ENCODE measurements around the gene MRM2.

Gene MRM2

DNA sequence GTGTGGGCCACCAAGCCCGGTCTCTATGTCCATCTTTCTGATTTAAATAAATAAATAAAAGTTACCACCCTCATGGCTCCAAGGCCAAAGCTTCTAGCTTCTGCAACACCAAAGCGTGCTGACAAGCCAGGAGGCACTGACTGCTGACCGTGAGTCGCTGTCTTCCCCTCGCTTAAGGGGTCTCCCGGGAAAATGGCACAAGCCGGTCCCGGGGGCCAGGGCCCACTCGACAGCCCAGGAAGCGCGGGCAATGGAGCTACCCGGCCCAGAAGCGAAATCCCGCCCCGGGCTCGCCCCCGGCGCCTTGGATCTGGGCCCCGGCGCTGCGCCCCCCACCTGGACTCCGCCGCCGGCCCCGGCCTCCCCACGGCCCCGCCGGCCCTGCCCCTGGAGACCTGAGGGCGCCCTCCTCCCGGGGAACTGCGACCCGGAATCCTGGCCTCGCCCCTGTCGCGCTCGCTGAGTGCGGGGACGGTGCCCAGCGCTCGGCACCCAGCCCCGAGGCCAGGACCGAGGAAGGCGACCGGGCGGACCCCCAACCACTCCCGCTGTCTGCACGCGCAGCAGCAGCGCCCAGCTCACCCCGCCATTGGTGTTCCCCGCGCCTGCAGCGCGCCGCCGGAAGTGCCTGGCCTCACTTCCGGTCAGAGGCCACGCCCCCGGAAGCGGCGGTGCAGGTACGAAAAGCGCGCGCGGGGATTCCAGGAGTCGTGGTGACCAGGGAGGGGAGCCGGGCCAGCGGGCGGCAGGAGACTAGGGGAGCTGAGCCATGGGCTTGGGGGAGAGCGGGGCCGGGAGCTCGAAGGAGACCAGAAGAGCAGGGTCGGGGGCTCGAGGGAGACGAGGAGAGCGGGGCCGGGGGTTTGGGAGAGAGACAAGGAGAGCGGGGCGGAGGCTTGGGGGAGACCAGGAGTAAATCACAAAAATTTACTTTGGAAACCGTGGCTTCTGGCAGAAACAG lies at the start of gene MRM2, which contains the start of gene NUDT1:
MRM2 (minus strand) TSS at position 626 of the 961 bp plus-strand sequence; CDS start at position 590, 36 bp downstream.
NUDT1 (plus strand) TSS at position 647 of the 961 bp plus-strand sequence. CDS start 2,349 bp downstream, outside the sequence.
- peak within 1 kb of the TSS; percentile 81 for H3K4me3 ChIP-seq (ENCODE audit: low read depth, low read length)
- TF ChIP-seq, protein P1, sequence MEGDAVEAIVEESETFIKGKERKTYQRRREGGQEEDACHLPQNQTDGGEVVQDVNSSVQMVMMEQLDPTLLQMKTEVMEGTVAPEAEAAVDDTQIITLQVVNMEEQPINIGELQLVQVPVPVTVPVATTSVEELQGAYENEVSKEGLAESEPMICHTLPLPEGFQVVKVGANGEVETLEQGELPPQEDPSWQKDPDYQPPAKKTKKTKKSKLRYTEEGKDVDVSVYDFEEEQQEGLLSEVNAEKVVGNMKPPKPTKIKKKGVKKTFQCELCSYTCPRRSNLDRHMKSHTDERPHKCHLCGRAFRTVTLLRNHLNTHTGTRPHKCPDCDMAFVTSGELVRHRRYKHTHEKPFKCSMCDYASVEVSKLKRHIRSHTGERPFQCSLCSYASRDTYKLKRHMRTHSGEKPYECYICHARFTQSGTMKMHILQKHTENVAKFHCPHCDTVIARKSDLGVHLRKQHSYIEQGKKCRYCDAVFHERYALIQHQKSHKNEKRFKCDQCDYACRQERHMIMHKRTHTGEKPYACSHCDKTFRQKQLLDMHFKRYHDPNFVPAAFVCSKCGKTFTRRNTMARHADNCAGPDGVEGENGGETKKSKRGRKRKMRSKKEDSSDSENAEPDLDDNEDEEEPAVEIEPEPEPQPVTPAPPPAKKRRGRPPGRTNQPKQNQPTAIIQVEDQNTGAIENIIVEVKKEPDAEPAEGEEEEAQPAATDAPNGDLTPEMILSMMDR (IDR thresholded peaks at IDR 0.05; ENCODE audit: low read depth, low read length, missing control alignments) = no peak
- no peak for DNase-seq (ENCODE audit: low read depth)

DNA sequence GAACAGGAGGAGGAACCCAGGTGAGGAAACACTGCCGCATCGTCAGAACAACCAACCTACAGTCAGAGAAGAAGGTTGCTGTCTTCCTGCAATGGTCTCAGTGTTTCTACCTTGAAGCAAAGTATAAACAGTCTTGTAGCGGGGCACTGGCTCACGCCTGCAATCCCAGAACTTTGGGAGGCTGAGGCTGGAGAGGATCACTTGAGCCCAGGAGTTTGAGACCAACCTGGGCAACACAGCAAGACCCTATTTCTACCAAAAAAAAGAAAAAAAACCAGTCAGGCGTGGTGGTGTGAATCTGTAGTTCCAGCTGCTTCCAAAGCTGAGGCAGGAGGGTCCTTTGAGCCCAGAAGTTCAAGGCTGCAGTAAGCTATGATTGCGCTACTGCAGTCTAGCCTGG lies 48.9 kb upstream of the MRM2 start:
- no peak overlapping the region for H3K4me3 ChIP-seq (ENCODE audit: low read depth, low read length)
- TF ChIP-seq, protein P1 (IDR thresholded peaks at IDR 0.05; ENCODE audit: low read depth, low read length, missing control alignments) = no peak
- DNase-seq (ENCODE audit: low read depth) = no peak

DNA sequence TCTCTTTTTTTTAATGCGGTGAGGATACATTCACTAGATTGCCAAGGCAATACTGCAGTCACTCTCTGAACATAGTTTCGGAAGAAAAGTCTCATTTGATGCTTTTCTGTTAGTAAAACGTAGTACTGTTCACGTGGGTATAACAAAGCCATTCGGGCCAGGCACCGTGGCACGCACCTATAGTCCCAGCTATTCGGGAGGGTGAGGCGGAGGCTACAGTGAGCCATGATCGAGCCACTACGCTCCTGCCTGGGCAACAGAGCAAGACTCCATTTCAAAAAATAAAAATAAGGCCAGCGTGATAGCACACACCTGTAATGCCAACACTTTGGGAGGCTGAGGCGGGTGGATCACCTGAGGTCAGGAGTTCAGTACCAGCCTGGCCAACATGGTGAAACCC lies 47.6 kb upstream of the MRM2 start:
- TF ChIP-seq, protein P1 (IDR thresholded peaks at IDR 0.05; ENCODE audit: low read depth, low read length, missing control alignments) = no peak
- DNase-seq (ENCODE audit: low read depth) = no peak
- H3K4me3 ChIP-seq (ENCODE audit: low read depth, low read length) = no peak overlapping the region

DNA sequence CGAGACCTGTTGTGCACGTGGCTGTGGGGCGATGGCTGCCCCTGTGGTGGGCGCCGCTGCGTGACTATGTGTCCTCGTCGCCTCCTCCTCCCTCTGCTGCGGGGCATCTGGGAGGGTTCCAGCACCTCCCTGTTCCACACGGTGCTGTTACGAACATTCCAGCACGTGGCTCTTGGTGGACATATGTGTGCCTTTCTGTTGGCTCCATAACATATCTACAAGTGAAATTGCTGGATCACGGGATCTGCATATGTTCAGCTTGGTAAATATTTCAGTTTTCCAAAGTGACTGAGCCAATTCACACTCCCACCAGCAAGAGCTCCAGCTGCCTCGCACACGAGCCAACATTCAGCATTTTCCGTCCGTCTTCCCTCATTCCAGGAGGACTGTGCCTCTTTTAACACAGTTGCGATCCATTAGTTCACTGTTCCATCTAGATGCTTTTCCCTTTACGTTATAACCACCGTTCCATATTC lies 47.1 kb upstream of the MRM2 start:
- no peak overlapping the region for H3K4me3 ChIP-seq (ENCODE audit: low read depth, low read length)
- TF ChIP-seq, protein P1 (IDR thresholded peaks at IDR 0.05; ENCODE audit: low read depth, low read length, missing control alignments) = no peak
- DNase-seq (ENCODE audit: low read depth) = no peak

DNA sequence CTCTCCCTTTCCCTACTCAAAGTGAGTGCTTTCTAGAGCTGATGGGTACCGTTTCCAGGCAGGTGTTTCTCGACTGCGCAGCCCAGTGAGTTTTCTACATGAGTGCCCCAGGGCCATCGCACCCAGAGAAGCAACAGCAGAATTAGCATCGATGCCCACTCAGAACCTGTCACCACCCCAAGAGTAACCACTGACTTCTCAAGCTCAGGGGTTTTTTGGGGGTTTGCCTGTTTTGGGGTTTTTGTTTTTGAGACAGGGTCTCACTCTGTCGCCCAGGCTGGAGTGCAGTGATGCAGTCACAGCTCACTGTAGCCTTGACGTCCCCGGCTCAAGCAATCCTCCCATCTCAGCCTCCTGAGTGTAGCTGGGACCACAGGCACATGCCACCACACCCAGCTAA lies 46.5 kb upstream of the MRM2 start:
- TF ChIP-seq, protein P1 (IDR thresholded peaks at IDR 0.05; ENCODE audit: low read depth, low read length, missing control alignments) = no peak
- H3K4me3 ChIP-seq (ENCODE audit: low read depth, low read length) = no peak overlapping the region
- no peak for DNase-seq (ENCODE audit: low read depth)

DNA sequence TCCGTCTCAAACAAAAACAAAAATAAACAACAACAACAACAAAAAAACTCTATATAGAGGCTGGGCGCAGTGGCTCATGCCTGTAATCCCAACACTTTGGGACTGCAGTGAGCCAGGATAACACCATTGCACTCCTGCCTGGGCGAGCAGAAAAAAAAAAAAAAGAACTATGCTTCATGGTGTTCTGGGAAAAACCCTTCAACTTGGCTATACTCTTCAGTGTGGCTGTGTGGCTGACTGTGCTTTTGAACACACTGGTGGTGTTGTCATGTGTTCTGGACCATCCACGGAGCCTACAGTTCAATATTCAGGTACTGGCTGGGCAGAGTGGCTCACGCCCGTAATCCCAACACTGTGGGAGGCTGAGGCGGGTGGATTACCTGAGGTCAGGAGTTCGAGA lies 45.7 kb upstream of the MRM2 start:
- TF ChIP-seq, protein P1 (IDR thresholded peaks at IDR 0.05; ENCODE audit: low read depth, low read length, missing control alignments) = no peak
- no peak for DNase-seq (ENCODE audit: low read depth)

More for the DNA sequence above, 45.7 kb upstream of the MRM2 start:
- H3K4me3 ChIP-seq (ENCODE audit: low read depth, low read length) = no peak overlapping the region

All from GM12864 (cell line).